Measurements from ENCODE around the gene IRF2BPL.

- TF ChIP-seq CTCF (IDR thresholded peaks at IDR 0.05) (no peak), POLR2AphosphoS5 (IDR thresholded peaks at IDR 0.05; ENCODE audit: low read depth, low read length) (no peak)
Measured at GRCh38 chr14:77008541-77008940, 20.0 kb downstream of the IRF2BPL start.

Measured in Panc1 (cell line).